Esophagus squamous epithelium (tissue), 4 donors: ENCODE measurements around the gene OR10A6.

ENCODE experiments used
- CTCF ChIP-seq, 6 experiments: fragments of 450-650 bp in 4 of 6; fragments of 200-600 bp in 2 of 6; sonication (generic) in 2 of 6; IDR thresholded peaks; one replicate each; pipeline ENCODE4 v1.5.1; 2016 to 2019; ENCODE audit warnings: antibody characterized with exemption in 6 of 6, mild to moderate bottlenecking in 4 of 6, moderate library complexity in 4 of 6
- POLR2A ChIP-seq, 4 donors: fragments of 450-650 bp; IDR thresholded peaks; one replicate each; pipeline ENCODE4 v1.6.1; 2017; ENCODE audit warnings: antibody characterized with exemption in 4 of 4, mild to moderate bottlenecking in 4 of 4, moderate library complexity in 3 of 4

DNA sequence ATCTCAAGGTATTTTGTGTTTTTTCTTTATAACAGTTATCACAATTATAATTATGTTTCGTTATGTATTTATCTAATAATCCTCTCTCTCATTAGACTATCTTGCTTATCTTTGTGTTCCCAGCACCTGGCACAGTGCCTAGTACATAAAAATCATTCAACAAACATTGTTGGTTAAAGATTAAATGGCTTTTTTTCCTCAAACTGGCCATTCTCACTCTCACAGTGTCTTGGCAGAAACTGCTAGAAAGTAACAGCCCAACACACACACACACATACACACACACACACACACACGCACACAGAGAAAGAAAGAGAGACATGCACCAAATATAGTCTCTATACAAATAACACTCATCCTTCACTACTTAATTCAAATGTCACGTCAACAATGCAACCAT, 36.8 kb downstream of the OR10A6 start:
- TF ChIP-seq CTCF (IDR thresholded peaks at IDR 0.05) = no peak
- TF ChIP-seq POLR2A (IDR thresholded peaks at IDR 0.05) = no peak
